Astrocyte of the spinal cord (primary cell): ENCODE measurements around the gene WDPCP.

ENCODE experiments used
- DNase-seq: peaks from one replicate; pipeline ENCODE4 v3.0.0; 2011; ENCODE audit warnings: low read depth, low spot score
- H3K4me3 ChIP-seq: 2 replicates; pipeline ENCODE4 v1.5.1; 2011; ENCODE audit warnings: low read depth, mild to moderate bottlenecking, low read length, moderate library complexity
- CTCF ChIP-seq: IDR thresholded peaks from 2 replicates; pipeline ENCODE4 v1.5.1; 2012; ENCODE audit warnings: low read depth, mild to moderate bottlenecking, low read length, inconsistent platforms
- in situ Hi-C: cut with HindIII; loops from 2 replicates; pipeline ENCODE4 v1.10.0; 2017; ENCODE audit warnings: low sequenced_read_pairs

Gene WDPCP

GRCh38 chr2:63073994-63074393 is 514.3 kb downstream of the WDPCP start:
- H3K4me3 ChIP-seq, result no peak overlapping the region
- DNase-seq, result no peak
- TF ChIP-seq CTCF, result no peak
- in situ Hi-C loops, result no loop called here

GRCh38 chr2:63071664-63072063 is 516.6 kb downstream of the WDPCP start:
- DNase-seq, result no peak
- no peak for TF ChIP-seq CTCF
- in situ Hi-C loops, result no loop called here
- H3K4me3 ChIP-seq, result no peak overlapping the region
